ENCODE measurements around the gene ALDH18A1.

GRCh38 chr10:95578619-95579018 is 77.9 kb downstream of the ALDH18A1 start:
- no peak for TF ChIP-seq EZH2 (IDR thresholded peaks at IDR 0.05; ENCODE audit: insufficient read depth, low read length)
- TF ChIP-seq CTCF (IDR thresholded peaks at IDR 0.05; ENCODE audit: insufficient read depth, low read depth, low read length), result no peak

All from astrocyte (in vitro differentiated cells and primary cell).